PFSK-1 (cell line): ENCODE data around the gene KRT71.

ENCODE experiments used
- FOXP2 ChIP-seq: optimal IDR thresholded peaks from 2 replicates; pipeline ENCODE3; 2011; ENCODE audit warnings: borderline replicate concordance, control low read depth, inconsistent platforms; ENCODE audit not compliant: insufficient read depth; ENCODE audit errors: extremely low read length, extremely low read depth
- POLR2AphosphoS5 ChIP-seq: IDR thresholded peaks from 2 replicates; pipeline ENCODE4 v1.6.1; 2012; ENCODE audit warnings: low read depth, mild to moderate bottlenecking, control low read depth, low read length, moderate library complexity
- SIN3A ChIP-seq: IDR thresholded peaks from 2 replicates; pipeline ENCODE4 v1.6.1; 2012; ENCODE audit warnings: mild to moderate bottlenecking, low read length, moderate library complexity, borderline replicate concordance; ENCODE audit not compliant: insufficient read depth
- TAF1 ChIP-seq: IDR thresholded peaks from 2 replicates; pipeline ENCODE4 v1.6.1; 2012; ENCODE audit warnings: low read length, control low read depth, borderline replicate concordance; ENCODE audit not compliant: insufficient read depth
- TF ChIP-seq, protein P1 (sequence below), 2 experiments: IDR thresholded peaks; 2 replicates each; pipeline versions ENCODE4 v1.6.1 to v1.8.0; 2011 to 2012; ENCODE audit warnings: low read depth in 2 of 2, low read length in 2 of 2, control low read depth in 1 of 2, inconsistent platforms in 1 of 2, mild to moderate bottlenecking in 1 of 2, moderate library complexity in 1 of 2; ENCODE audit not compliant: insufficient read depth in 1 of 2

KRT71 gene

DNA sequence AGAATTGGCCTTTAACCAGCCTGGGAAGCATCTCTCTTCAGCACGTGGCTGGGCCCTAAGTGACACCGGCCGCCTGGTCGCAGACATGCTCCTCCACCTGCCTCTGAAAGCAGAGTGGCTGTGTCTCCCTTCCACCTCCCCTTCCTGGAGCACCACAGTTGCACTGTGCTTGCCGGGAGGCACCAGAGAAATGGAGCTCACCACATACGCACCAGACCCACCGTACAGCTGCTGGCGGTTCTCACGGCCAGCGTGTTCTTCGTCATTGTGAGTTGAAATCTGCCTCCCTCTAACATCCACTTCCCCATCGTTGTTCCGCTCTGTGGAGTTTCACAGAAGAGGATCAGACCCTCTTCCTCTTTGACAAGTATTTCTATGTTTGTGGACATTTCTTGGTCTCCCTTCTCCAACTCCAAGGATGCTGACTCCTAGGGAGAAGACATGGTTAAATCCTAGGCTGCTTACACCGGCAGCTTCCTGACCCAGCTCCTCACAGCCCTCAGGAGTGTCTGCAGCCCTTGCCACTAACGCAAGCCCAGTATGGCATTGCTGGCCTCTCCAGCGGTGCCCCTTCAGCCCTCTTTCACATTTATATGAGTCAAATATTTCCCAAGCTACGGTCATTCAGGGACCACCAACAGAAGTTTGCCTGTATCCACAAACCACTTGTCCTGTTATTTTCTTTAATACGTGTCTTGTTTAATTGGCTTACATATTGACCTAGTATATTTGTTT is 21.2 kb downstream of the KRT71 start:
- TF ChIP-seq SIN3A (no peak), FOXP2 (no peak), POLR2AphosphoS5 (no peak), TAF1 (no peak)
- TF ChIP-seq, protein P1, sequence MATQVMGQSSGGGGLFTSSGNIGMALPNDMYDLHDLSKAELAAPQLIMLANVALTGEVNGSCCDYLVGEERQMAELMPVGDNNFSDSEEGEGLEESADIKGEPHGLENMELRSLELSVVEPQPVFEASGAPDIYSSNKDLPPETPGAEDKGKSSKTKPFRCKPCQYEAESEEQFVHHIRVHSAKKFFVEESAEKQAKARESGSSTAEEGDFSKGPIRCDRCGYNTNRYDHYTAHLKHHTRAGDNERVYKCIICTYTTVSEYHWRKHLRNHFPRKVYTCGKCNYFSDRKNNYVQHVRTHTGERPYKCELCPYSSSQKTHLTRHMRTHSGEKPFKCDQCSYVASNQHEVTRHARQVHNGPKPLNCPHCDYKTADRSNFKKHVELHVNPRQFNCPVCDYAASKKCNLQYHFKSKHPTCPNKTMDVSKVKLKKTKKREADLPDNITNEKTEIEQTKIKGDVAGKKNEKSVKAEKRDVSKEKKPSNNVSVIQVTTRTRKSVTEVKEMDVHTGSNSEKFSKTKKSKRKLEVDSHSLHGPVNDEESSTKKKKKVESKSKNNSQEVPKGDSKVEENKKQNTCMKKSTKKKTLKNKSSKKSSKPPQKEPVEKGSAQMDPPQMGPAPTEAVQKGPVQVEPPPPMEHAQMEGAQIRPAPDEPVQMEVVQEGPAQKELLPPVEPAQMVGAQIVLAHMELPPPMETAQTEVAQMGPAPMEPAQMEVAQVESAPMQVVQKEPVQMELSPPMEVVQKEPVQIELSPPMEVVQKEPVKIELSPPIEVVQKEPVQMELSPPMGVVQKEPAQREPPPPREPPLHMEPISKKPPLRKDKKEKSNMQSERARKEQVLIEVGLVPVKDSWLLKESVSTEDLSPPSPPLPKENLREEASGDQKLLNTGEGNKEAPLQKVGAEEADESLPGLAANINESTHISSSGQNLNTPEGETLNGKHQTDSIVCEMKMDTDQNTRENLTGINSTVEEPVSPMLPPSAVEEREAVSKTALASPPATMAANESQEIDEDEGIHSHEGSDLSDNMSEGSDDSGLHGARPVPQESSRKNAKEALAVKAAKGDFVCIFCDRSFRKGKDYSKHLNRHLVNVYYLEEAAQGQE (IDR thresholded peaks at IDR 0.05; ENCODE audit: insufficient read depth in 1 of 2, low read depth in 2 of 2, low read length in 2 of 2) = no peak

DNA sequence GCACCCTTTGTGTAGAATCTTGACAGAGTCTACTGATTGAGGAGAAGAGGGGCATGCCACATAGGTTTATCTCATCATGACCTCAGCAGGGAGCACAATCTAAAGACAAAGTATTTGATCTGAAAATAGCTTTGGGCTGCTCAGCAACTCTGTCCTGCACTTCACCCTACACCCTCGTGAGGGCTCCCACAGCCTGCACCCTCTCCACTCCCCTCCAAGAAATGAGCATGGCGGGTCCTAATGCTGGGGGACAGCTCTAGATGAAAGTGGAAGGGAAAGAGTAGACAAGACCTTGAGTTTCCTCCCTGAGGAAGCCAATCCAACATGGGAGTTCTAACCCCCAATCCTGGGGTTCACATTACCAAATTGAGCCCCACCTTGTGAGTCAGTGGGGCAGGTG is 22.0 kb downstream of the KRT71 start:
- no peak for TF ChIP-seq SIN3A
- TF ChIP-seq POLR2AphosphoS5 = no peak
- no peak for TF ChIP-seq FOXP2
- TF ChIP-seq TAF1 = no peak
- TF ChIP-seq, protein P1 (IDR thresholded peaks at IDR 0.05; ENCODE audit: insufficient read depth in 1 of 2, low read depth in 2 of 2, low read length in 2 of 2) = no peak

DNA sequence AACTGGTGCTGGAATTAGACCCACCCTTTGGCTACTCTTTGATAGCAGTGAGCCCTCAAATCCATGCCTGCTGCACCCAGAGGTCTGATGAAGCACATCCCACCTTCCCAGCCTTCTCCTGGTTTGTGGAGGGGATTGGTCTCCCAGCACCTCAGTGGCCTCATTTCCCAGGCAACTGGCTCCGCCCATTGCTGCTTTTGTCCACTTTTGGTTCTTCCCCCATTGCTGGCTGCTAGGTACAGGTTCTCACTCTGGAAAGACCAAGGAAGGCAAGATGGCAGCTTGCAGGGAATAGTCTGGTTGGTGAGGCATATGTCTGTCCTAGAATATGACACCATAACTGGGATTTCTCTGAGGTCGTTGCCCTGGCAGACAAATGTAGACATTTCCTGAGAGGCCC is 22.6 kb downstream of the KRT71 start:
- TF ChIP-seq TAF1 = no peak
- TF ChIP-seq FOXP2 = no peak
- TF ChIP-seq, protein P1 (IDR thresholded peaks at IDR 0.05; ENCODE audit: insufficient read depth in 1 of 2, low read depth in 2 of 2, low read length in 2 of 2) = no peak
- no peak for TF ChIP-seq POLR2AphosphoS5
- TF ChIP-seq SIN3A = no peak

DNA sequence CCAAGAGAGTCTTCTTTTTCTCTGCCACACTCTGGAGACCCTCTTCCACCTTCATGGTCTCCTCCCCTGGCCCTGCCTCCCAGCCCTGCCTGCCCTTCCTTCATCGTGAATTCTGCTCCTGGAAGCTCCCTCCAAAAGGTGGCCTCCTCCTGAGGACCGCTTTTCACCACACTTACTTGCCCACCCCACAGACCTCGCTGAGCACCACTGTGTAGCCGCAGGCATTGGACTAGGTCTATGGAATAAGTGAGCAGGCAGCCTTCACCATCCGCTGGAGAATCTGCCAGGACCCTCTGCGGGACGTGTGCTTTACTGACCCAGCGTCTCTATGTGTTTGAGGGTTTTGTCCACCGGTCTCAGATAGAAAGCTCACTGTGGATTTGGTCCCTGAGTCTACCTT is 23.1 kb downstream of the KRT71 start:
- TF ChIP-seq SIN3A = no peak
- TF ChIP-seq POLR2AphosphoS5 = no peak
- TF ChIP-seq, protein P1 (IDR thresholded peaks at IDR 0.05; ENCODE audit: insufficient read depth in 1 of 2, low read depth in 2 of 2, low read length in 2 of 2) = no peak
- no peak for TF ChIP-seq FOXP2
- TF ChIP-seq TAF1 = no peak

DNA sequence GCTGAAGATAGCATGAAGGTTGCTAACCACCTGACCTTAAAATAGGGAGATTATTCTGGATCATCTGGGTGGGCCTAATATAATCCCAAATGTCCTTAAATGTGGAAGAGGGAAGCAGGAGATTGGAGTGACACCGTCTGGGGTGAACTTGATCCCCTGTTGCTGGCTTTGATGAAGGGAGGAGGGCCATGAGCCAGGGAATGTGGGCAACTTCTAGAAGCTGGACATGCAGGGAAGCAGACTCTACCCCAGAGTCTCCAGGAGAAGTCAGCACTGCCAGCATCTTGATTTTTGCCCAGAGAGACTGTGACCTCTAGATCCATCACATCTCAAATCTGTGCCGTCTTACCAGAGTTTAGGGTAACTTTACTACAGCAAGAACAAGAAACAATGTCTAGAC is 23.5 kb downstream of the KRT71 start:
- no peak for TF ChIP-seq TAF1
- TF ChIP-seq, protein P1 (IDR thresholded peaks at IDR 0.05; ENCODE audit: insufficient read depth in 1 of 2, low read depth in 2 of 2, low read length in 2 of 2) = no peak
- TF ChIP-seq POLR2AphosphoS5 = no peak
- no peak for TF ChIP-seq SIN3A
- no peak for TF ChIP-seq FOXP2
